ENCODE measurements around the gene ST7. TPM values are rescaled to one million over a fixed set of nuclear protein-coding genes. Genes with fewer than 3 reads are reported as not detected.

ST7 gene
- total and polyA plus RNA-seq, 2 donors (not counting 3 experiments of a cell fraction or from before 2014, with no cell fraction given) = 18.6 to 24.9 TPM

GRCh38 chr7:116988363-116988989, 35.2 kb downstream of the ST7 start:
- Histone ChIP-seq H3K9me3 (replicated peaks; ENCODE audit: control insufficient read depth, insufficient read depth, low read length) (no peaks in the 10 kb centered on the region), H4K20me1 (replicated peaks; ENCODE audit: control insufficient read depth, extremely low read depth, insufficient read depth, low read length) (peaks cover 4% of the 10 kb centered on the region), H3K9me1 (replicated peaks; ENCODE audit: control insufficient read depth, extremely low read depth, insufficient read depth, low read length) (no peaks in the 10 kb centered on the region), H3K4me3 (replicated peaks in 1 of 3; ENCODE audit: insufficient read depth in 1 of 3, low read depth in 1 of 3, low read length in 3 of 3) (no peak overlapping the region), H3K4me2 (ENCODE audit: insufficient read depth, low read length) (no peak overlapping the region), H2AFZ (ENCODE audit: low read depth, low read length) (no peak overlapping the region), H3K79me2 (ENCODE audit: control insufficient read depth, insufficient read depth, low read length) (peaks cover 21% of the 10 kb centered on the region), H3K27me3 (ENCODE audit: control insufficient read depth in 2 of 2, insufficient read depth in 2 of 2, low read length in 2 of 2) (no peaks in the 10 kb centered on the region), H3K9ac (replicated peaks; ENCODE audit: extremely low read depth, insufficient read depth, low read length) (no peak overlapping the region), H3K36me3 (ENCODE audit: control insufficient read depth in 2 of 2, extremely low read depth in 1 of 2, insufficient read depth in 2 of 2, low read length in 2 of 2) (no peaks in the 10 kb centered on the region), H3K4me1 (ENCODE audit: control insufficient read depth, extremely low read depth, insufficient read depth, low read length) (no peaks in the 10 kb centered on the region), H3K27ac (ENCODE audit: insufficient read depth, low read depth, low read length) (no peak overlapping the region)
- TF ChIP-seq GATA2 (IDR thresholded peaks at IDR 0.05; ENCODE audit: insufficient read depth, insufficient read length, low read depth, low read length) = no peak
- TF ChIP-seq MYC (IDR thresholded peaks at IDR 0.05; ENCODE audit: low read depth, low read length) = no peak
- no peak for TF ChIP-seq POLR2AphosphoS5 (IDR thresholded peaks at IDR 0.05; ENCODE audit: insufficient read depth, low read depth, low read length)
- no peak for TF ChIP-seq JUN (IDR thresholded peaks at IDR 0.05; ENCODE audit: borderline replicate concordance, insufficient read depth, insufficient read length, low read depth)
- no peak for TF ChIP-seq POLR2A (IDR thresholded peaks at IDR 0.05; ENCODE audit: low read depth, low read length)
- TF ChIP-seq CTCF (IDR thresholded peaks at IDR 0.05; ENCODE audit: extremely low read depth in 1 of 2, insufficient read depth in 1 of 2, low read depth in 1 of 2, low read length in 2 of 2) = no peak
- no peak for TF ChIP-seq FOS (IDR thresholded peaks at IDR 0.05; ENCODE audit: borderline replicate concordance, insufficient read depth, low read length)
- TF ChIP-seq EZH2 (IDR thresholded peaks at IDR 0.05; ENCODE audit: borderline replicate concordance, low read depth, low read length, severe bottlenecking) = no peak
- TF ChIP-seq MAX (IDR thresholded peaks at IDR 0.05; ENCODE audit: insufficient read depth, insufficient read length) = no peak
- ChIA-PET POLR2A (interaction anchor here (1.1 kb wide), 1 partner anchor 131 kb away, joined by 5 read pairs; no protein-coding TSS in a partner anchor), CTCF (interaction anchor here (0.7 to 12.5 kb wide), 57 partner anchors 9 to 817 kb away, joined by 3 to 700 read pairs (median 6); partner anchors contain the start of gene ST7)
- intact Hi-C loops (cut with micrococcal nuclease) (loop anchor here (1.0 to 10.0 kb wide), 3 partner anchors 47 to 814 kb away; no protein-coding TSS in a partner anchor), dilution Hi-C loops (cut with MboI; ENCODE audit: extremely low pct_ligation_motif_present, low sequenced_read_pairs) (no loop called here)
- BruUV-seq (replicated peaks) = no TSS peak
- DNase-seq (ENCODE audit: low read depth, low spot score) = peak; percentile 33
- peak; percentile 49 for FAIRE-seq

Measured in endothelial cell of umbilical vein (primary cell).